Calu3 (cell line): ENCODE measurements around the gene SCAI. TPM values are rescaled to one million over a fixed set of nuclear protein-coding genes. Genes with fewer than 3 reads are reported as not detected.
"Not testable (repeated sequence)": the region's sequence is repeated elsewhere in the genome, so short reads cannot be mapped to it uniquely, and the experiment has no call there.

Experiments used
- BruUV-seq: library from RNA; stranded (reverse); fragments of 400-500 nt; replicated peaks from 2 replicates; lab custom pipeline; 2021; lab: Mats Ljungman, UMichigan
- CTCF ChIA-PET: fragments of 300-600 bp; sonication (Branson Sonifier 250); formaldehyde crosslinking; loops from one replicate; lab custom pipeline; 2022; ENCODE audit warnings: antibody characterized with exemption; lab: Charles Lee
- DNase-seq: peaks from one replicate; pipeline ENCODE4 v3.0.0; 2022
- H3K27ac Mint-ChIP-seq: one replicate; pipeline ENCODE4 v1.8.0; 2022; ENCODE audit warnings: mixed read lengths; ENCODE audit not compliant: unreplicated experiment
- H3K27me3 Mint-ChIP-seq: one replicate; pipeline ENCODE4 v1.8.0; 2022; ENCODE audit warnings: mixed read lengths; ENCODE audit not compliant: unreplicated experiment
- H3K36me3 Mint-ChIP-seq: one replicate; pipeline ENCODE4 v1.8.0; 2022; ENCODE audit warnings: mild to moderate bottlenecking, moderate library complexity, mixed read lengths; ENCODE audit not compliant: insufficient read depth, unreplicated experiment
- H3K4me1 Mint-ChIP-seq: one replicate; pipeline ENCODE4 v1.8.0; 2022; ENCODE audit warnings: mild to moderate bottlenecking, low read depth, mixed read lengths; ENCODE audit not compliant: unreplicated experiment
- H3K4me3 Mint-ChIP-seq: one replicate; pipeline ENCODE4 v1.8.0; 2022; ENCODE audit warnings: mild to moderate bottlenecking, low read depth, moderate library complexity, mixed read lengths; ENCODE audit not compliant: unreplicated experiment
- H3K9me3 Mint-ChIP-seq: one replicate; pipeline ENCODE4 v1.8.0; 2022; ENCODE audit warnings: low read depth, mixed read lengths; ENCODE audit not compliant: unreplicated experiment
- CTCF ChIP-seq: fragments of 200-600 bp; IDR thresholded peaks from one replicate; pipeline ENCODE4 v1.8.0; 2022; ENCODE audit warnings: antibody characterized with exemption; ENCODE audit not compliant: unreplicated experiment
- intact Hi-C: fragments of 100-400 bp; cut with micrococcal nuclease; formaldehyde crosslinking; loops from one replicate; pipeline ENCODE4 v1.10.0; 2022; ENCODE audit not compliant: unreplicated experiment
- total RNA-seq: library from RNA; stranded (reverse); gene quantifications from 2 replicates; pipeline ENCODE4 v1.2.3, GENCODE V29; 2022

The SCAI gene
- total RNA-seq, 1 experiment from 2014 or later: 6.4 TPM

DNA sequence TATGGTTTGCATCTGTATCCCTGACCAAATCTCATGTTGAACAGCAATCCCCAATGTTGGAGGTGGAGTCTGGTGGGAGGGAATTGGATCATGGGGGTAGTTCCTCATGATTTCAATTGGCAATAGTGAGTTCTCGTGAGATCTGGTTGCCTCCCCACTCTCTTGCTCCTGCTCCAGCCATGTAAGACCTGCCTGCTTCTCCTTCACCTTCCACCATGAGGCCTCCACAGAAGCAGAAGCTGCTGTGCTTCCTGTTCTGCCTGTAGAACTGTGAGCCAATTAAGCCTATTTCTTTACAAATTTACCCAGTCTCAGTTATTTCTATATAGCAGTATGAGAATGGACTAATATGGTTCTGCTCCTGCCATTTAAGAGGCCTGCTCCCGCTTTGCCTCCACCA is 32.9 kb downstream of the SCAI start:
- no peaks in the 10 kb centered on the region for H3K36me3 Mint-ChIP-seq
- no TSS peak for BruUV-seq
- peaks cover 3% of the 10 kb centered on the region for H3K9me3 Mint-ChIP-seq
- TF ChIP-seq CTCF: no peak
- intact Hi-C loops: no loop called here
- H3K27me3 Mint-ChIP-seq: no peaks in the 10 kb centered on the region
- H3K27ac Mint-ChIP-seq: no peak overlapping the region
- no peak overlapping the region for H3K4me3 Mint-ChIP-seq
- DNase-seq: no peak
- CTCF ChIA-PET: no interaction called here
- no peaks in the 10 kb centered on the region for H3K4me1 Mint-ChIP-seq

GRCh38 chr9:125108541-125108940 is 34.8 kb downstream of the SCAI start:
- CTCF ChIA-PET, H3K27ac Mint-ChIP-seq, H3K4me1 Mint-ChIP-seq, intact Hi-C loops, H3K36me3 Mint-ChIP-seq, H3K9me3 Mint-ChIP-seq, BruUV-seq, H3K27me3 Mint-ChIP-seq, DNase-seq, H3K4me3 Mint-ChIP-seq: not testable (repeated sequence)

GRCh38 chr9:125106285-125106893 is 36.9 kb downstream of the SCAI start:
- BruUV-seq: no TSS peak
- no peaks in the 10 kb centered on the region for H3K27me3 Mint-ChIP-seq
- H3K4me3 Mint-ChIP-seq: no peak overlapping the region
- CTCF ChIA-PET: no interaction called here
- no peaks in the 10 kb centered on the region for H3K9me3 Mint-ChIP-seq
- DNase-seq: no peak
- H3K36me3 Mint-ChIP-seq: no peaks in the 10 kb centered on the region
- intact Hi-C loops: no loop called here
- H3K4me1 Mint-ChIP-seq: peaks cover 7% of the 10 kb centered on the region
- TF ChIP-seq CTCF: no peak
- H3K27ac Mint-ChIP-seq: no peak overlapping the region

GRCh38 chr9:125103770-125104460 is 39.4 kb downstream of the SCAI start:
- no peaks in the 10 kb centered on the region for H3K9me3 Mint-ChIP-seq
- no peaks in the 10 kb centered on the region for H3K36me3 Mint-ChIP-seq
- CTCF ChIA-PET: no interaction called here
- intact Hi-C loops: no loop called here
- BruUV-seq: no TSS peak
- no peaks in the 10 kb centered on the region for H3K27me3 Mint-ChIP-seq
- peaks cover 7% of the 10 kb centered on the region for H3K4me1 Mint-ChIP-seq
- TF ChIP-seq CTCF: no peak
- DNase-seq: no peak
- no peak overlapping the region for H3K4me3 Mint-ChIP-seq
- no peak overlapping the region for H3K27ac Mint-ChIP-seq

DNA sequence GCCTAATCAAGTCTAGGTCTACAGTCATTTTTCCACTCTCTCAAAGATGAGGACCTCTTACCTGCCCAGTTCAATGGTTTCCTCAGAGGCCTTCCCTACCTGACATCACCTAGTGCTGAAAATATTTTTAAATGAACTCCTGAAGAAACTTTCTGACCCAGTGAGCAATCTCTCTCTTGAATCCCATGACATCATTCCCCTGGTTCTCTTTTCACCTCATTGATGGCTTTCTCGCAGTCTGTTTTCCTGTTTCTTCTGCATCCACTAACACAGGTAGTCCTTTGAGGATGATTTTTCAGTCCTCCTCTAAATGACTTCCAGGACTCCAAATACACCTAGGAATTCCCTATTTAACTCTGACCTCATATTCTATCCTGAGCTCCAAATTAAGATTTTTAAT is 40.3 kb downstream of the SCAI start:
- Mint-ChIP-seq H3K4me1 (peaks cover 7% of the 10 kb centered on the region), H3K9me3 (no peaks in the 10 kb centered on the region), H3K27ac (no peak overlapping the region), H3K4me3 (no peak overlapping the region), H3K27me3 (no peaks in the 10 kb centered on the region), H3K36me3 (no peaks in the 10 kb centered on the region)
- DNase-seq: no peak
- BruUV-seq: no TSS peak
- TF ChIP-seq CTCF: no peak
- intact Hi-C loops: no loop called here
- CTCF ChIA-PET: no interaction called here
